Measurements from ENCODE around the gene PCDHB14. TPM values are rescaled to one million over a fixed set of nuclear protein-coding genes. Genes with fewer than 3 reads are reported as not detected.

PCDHB14 gene
- total RNA-seq, 1 donor from 2014 or later, result 2.9 TPM

- Histone ChIP-seq H3K36me3 (ENCODE audit: control insufficient read depth, insufficient read depth, low read length) (no peaks in the 10 kb centered on the region), H3K4me3 (ENCODE audit: low read depth, low read length) (no peak overlapping the region), H3K27me3 (ENCODE audit: control insufficient read depth, insufficient read depth, low read length) (no peaks in the 10 kb centered on the region)
- DNase-seq (ENCODE audit: low read depth), result no peak
- no peak for TF ChIP-seq CTCF (IDR thresholded peaks at IDR 0.05; ENCODE audit: insufficient read depth, low read length, poor library complexity, severe bottlenecking)
Measured at GRCh38 chr5:141250576-141250975, 27.4 kb downstream of the PCDHB14 start.

GRCh38 chr5:141258464-141258863 lies 35.3 kb downstream of the PCDHB14 start:
- H3K36me3 ChIP-seq (ENCODE audit: control insufficient read depth, insufficient read depth, low read length), result no peaks in the 10 kb centered on the region
- no peak overlapping the region for H3K4me3 ChIP-seq (ENCODE audit: low read depth, low read length)
- no peak for TF ChIP-seq CTCF (IDR thresholded peaks at IDR 0.05; ENCODE audit: insufficient read depth, low read length, poor library complexity, severe bottlenecking)
- H3K27me3 ChIP-seq (ENCODE audit: control insufficient read depth, insufficient read depth, low read length), result no peaks in the 10 kb centered on the region
- DNase-seq (ENCODE audit: low read depth), result no peak

GRCh38 chr5:141258948-141259347 lies 35.8 kb downstream of the PCDHB14 start:
- no peak overlapping the region for H3K4me3 ChIP-seq (ENCODE audit: low read depth, low read length)
- no peak for DNase-seq (ENCODE audit: low read depth)
- no peaks in the 10 kb centered on the region for H3K27me3 ChIP-seq (ENCODE audit: control insufficient read depth, insufficient read depth, low read length)
- H3K36me3 ChIP-seq (ENCODE audit: control insufficient read depth, insufficient read depth, low read length), result no peaks in the 10 kb centered on the region
- TF ChIP-seq CTCF (IDR thresholded peaks at IDR 0.05; ENCODE audit: insufficient read depth, low read length, poor library complexity, severe bottlenecking), result no peak

GRCh38 chr5:141260458-141261237 lies 37.5 kb downstream of the PCDHB14 start:
- no peak overlapping the region for H3K4me3 ChIP-seq (ENCODE audit: low read depth, low read length)
- TF ChIP-seq CTCF (IDR thresholded peaks at IDR 0.05; ENCODE audit: insufficient read depth, low read length, poor library complexity, severe bottlenecking), result no peak
- no peaks in the 10 kb centered on the region for H3K36me3 ChIP-seq (ENCODE audit: control insufficient read depth, insufficient read depth, low read length)
- DNase-seq (ENCODE audit: low read depth), result no peak
- H3K27me3 ChIP-seq (ENCODE audit: control insufficient read depth, insufficient read depth, low read length), result no peaks in the 10 kb centered on the region

- Histone ChIP-seq H3K4me3 (ENCODE audit: low read depth, low read length) (no peak overlapping the region), H3K36me3 (ENCODE audit: control insufficient read depth, insufficient read depth, low read length) (no peaks in the 10 kb centered on the region), H3K27me3 (ENCODE audit: control insufficient read depth, insufficient read depth, low read length) (no peaks in the 10 kb centered on the region)
- no peak for TF ChIP-seq CTCF (IDR thresholded peaks at IDR 0.05; ENCODE audit: insufficient read depth, low read length, poor library complexity, severe bottlenecking)
- DNase-seq (ENCODE audit: low read depth), result no peak
Measured at GRCh38 chr5:141261238-141261546, 38.0 kb downstream of the PCDHB14 start.

- no peak overlapping the region for H3K4me3 ChIP-seq (ENCODE audit: low read depth, low read length)
- DNase-seq (ENCODE audit: low read depth), result no peak
- no peaks in the 10 kb centered on the region for H3K27me3 ChIP-seq (ENCODE audit: control insufficient read depth, insufficient read depth, low read length)
- TF ChIP-seq CTCF (IDR thresholded peaks at IDR 0.05; ENCODE audit: insufficient read depth, low read length, poor library complexity, severe bottlenecking), result no peak
- no peaks in the 10 kb centered on the region for H3K36me3 ChIP-seq (ENCODE audit: control insufficient read depth, insufficient read depth, low read length)
Measured at GRCh38 chr5:141269195-141269594, 46.1 kb downstream of the PCDHB14 start.

Data from kidney epithelial cell (primary cell).